ENCODE data around the gene MBP.

Gene MBP

DNA sequence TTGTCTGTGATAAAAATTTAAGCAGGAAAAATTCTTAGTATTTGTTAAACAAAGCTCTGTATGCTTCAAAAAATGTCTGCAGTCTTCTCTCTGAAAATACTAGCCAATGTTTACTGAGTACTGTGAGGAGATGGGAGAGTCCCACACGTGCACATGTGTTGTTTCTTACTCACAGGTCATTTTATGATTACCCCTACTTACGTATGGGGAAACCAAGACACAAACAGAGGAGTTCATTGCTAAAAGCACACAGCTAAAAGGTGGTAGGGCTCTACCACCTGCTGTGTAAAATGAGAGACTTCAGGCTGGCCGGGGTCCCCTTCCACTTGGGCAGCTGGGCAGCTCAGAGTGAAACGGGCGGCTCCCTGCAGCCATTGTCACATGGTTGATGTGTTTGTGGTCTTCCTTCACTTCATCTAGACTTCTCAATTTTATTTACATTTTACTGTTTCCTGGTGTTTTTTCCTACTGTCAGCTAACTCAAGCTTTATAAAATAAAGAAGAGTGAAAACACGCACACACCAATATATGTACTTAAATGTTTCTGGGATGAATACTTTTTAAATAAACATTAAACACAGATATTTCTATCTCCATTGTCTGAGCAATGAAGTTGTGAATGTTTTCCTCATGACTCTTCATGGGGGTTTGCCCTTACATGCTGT is 71.2 kb downstream of the MBP start:
- no peak for DNase-seq

DNA sequence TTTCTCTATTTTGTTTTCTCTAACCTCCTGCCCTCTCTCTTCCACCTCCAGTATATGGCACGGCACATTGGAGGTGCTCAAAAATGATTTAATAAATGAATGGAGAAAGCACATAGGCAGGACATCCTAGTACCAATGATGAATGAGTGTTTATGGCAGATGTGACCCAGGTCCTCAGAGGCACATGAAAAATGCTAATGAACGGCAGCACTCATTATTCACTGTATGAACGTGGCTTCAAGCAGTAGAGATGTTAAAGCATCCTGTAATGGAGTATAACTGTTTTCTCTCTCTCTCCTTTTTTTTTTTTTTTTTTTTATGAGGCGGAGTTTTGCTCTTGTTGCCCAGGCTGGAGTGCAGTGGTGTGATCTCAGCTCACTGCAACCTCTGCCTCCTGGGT is 72.4 kb downstream of the MBP start:
- no peak for DNase-seq

- no peak for DNase-seq
Measured at GRCh38 chr18:77059294-77059916, 73.2 kb downstream of the MBP start.

DNA sequence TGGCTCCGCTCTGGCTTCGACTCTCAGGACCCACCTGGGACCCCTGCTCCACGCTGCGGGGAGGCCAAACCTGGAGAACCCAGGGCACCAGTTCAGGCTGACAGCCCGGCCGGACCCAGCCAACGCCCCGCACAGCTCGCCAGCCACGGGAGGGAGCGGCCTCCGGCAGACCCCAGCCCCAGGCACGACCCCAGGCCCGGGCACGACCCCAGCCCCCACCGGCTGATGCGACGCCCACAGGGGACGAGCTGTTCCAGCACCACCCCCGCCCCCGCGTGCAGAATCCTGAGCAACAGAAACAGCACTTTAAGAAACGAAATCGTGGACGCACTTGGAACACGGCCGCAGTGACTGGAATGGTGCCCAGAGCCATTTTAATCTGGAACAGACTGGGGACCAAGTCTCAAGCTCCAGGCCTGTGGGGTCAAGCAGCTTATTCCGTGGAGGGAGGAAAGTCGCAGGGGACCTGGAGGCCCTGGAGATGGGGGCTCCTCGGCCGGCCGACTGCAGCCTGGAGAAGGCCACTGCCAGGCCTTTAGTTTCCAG is 74.2 kb downstream of the MBP start:
- DNase-seq, result no peak

- no peak for DNase-seq
Measured at GRCh38 chr18:77057006-77057395, 75.6 kb downstream of the MBP start.

DNA sequence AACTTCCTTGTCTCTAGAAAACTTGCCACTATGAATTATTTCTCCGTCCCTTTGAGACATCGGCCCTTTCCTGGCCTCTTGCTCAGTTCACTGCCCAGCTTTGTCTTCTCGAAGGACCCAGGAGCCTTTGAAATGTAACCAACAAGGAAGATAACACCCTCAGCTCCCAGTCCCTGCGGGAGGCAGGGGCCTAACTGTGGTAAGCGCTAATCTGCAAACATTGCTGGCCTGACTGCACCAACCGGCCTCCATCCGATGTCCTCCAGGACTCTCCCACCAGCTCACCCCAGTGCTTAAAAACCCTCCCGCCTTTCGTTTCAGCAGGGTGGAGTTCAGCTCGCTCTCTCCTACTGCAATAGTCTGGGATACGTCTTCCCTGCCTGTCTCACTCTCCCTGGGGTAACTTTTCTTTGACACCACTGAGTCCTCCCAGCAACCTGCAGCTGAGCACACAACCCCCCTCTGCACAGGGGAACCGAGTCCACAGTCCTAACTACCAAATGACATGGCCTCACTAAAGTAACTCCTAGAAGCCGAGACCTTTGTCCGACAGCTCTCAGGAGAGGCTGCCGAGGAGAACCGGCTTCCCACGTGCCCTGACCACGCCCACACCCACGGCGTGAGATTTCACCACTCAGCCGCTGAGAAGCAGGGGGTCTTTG is 76.1 kb downstream of the MBP start:
- no peak for DNase-seq

GRCh38 chr18:77055429-77056300 is 76.9 kb downstream of the MBP start:
- no peak for DNase-seq

GRCh38 chr18:77054606-77055428 is 77.8 kb downstream of the MBP start:
- DNase-seq, result peak; percentile 80

DNA sequence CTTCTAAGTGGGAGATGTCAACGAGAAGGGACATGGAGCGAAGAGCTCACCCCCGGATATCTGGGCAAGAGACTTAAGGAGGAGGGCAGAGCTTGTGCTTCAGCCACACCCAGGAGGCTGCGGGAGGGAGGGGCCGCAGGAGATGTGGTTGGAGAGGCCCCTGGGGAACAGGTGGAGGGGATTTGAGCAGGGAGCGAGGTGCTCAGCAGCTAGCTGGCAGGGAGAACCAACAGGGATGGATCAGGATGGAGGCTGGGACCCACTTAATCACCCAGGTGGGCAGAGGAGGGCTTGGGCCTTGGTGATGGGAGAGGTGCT is 78.3 kb downstream of the MBP start:
- DNase-seq, result no peak

- no peak for DNase-seq
Measured at GRCh38 chr18:77053616-77054287, 78.8 kb downstream of the MBP start.

DNA sequence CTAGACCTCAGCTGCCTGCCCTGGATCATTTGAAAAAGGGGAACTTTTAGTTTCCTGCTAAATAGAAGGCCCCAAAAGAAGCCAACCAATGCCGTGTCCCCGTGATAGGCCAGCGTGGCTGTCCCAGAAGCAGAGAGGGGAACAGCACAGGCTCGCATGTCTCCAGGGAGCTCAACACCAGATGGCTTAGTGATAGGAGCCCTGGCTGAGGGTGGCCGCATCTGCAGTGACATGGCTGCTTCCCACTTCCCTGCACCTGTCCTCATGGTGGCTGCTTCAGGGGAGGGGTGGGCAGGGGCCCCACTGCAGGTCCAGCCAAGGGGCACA is 79.6 kb downstream of the MBP start:
- DNase-seq, result no peak

DNA sequence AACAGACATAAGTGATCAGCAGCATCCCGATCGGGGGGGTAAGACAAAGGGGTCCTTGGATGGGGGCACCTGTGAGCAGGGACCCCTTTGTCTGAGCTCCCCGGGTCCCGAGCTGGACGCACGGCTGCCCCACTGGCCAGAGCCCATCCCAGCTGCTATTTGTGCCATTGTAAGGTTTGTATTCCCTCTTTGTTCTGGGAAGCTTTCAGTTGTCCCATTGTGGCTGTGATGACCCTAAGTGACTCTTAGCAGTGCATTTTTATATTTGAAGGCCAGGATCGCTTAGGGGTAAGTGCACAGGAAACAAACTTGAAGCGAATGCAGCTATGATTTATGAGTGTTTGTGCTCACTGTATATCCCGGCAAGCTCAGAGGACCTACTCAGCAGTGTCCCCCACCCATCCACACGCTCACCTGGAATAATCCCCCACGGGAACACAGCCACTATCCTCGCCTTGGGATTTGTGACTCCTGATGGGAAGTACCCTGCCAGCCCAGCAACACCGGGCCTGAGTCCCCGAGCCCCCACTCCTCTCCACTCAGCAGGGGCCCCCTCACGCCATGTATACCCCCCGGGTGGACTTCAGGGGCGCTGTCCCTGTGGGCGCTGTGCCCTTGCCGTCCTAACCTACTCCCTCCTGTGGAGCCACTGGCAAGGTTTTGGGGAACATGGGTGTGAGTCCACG is 80.1 kb downstream of the MBP start:
- DNase-seq, result no peak

DNA sequence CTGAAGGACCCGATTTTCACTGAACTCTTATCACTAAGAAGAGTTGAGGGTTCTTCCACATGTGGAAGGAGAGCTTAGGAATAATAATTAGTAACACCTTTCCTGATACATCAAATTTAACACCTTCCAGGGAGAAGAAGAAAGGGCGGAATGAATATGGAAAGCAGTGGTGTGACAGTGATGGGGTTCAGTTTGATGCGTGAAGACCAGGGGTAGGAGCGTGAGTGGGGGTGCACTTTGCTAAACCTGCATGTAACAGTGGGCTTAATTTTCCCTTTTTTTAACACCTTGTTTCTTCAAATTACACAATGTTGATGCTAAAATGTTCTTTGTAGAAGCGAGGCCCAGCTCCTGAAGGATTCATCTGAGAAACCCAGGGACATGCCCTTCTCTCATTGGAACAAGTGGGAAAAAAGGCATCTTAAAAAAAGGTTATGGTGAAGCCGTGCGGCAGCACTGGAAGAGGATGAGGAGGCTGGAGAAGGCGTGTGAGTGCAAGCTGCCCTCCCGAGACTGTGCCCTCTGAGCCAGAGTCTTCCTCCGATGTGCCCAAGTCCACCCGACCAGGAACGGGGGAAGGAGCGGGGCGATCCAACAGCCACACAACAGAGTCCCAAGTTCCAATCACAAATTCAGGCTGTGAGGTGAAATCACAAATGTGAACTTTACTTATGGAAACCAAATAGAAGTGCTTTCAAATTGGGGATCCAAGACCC is 80.8 kb downstream of the MBP start:
- no peak for DNase-seq

GRCh38 chr18:77049938-77050337 is 82.6 kb downstream of the MBP start:
- no peak for DNase-seq

DNA sequence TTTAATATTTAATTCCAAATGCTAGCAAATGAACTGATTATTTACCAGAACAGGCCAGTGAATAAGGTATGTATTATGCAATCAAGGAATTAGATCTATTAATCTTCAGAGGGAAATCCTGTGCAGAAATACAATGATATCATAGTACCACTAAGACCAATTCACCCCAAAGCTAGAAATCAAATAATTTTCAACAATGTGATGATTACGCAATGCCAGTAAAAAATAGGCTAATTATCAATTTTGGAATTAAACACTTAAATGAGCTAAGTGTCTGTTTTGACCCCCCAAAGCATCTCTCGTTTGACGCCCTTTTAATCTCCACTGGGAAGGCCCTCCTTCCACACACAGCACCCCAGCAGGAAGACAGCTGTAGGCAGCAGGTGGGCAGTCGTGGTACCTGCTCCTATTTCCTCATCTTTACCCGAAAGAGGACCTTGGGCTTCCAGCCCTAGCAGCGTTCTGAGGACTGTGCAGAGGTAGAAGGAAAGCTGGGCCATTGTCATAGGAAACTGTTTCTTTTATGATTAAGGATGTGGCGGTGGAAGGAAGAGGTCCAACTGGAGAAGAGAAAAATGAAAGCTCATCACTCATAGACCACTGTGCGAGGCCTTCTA is 84.7 kb downstream of the MBP start:
- DNase-seq, result no peak

DNA sequence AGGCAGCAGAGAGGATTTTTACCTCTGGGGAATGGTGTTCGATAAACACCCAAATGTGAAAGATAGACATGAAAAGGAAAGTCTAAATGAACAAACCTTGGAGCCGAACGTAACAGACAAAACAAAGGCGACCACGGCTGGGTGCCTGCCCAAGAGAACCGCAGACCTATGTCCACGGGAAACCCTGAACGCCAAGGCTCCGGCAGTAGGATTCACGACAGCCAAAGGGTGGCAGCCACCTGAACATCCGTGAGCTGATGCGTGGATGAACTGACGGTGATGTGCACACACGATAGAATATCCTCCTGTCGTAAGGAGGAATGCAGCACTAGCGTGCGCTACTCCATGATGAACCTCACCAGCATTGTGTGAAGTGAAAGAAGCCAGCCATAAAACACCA is 85.6 kb downstream of the MBP start:
- no peak for DNase-seq

- DNase-seq, result no peak
Measured at GRCh38 chr18:77046409-77046808, 86.2 kb downstream of the MBP start.

- no peak for DNase-seq
Measured at GRCh38 chr18:77045677-77046076, 86.9 kb downstream of the MBP start.

GRCh38 chr18:77044866-77045664 is 87.5 kb downstream of the MBP start:
- no peak for DNase-seq

Data from activated effector memory CD4-positive, alpha-beta T cell treated with Interleukin-2 at 50 U/mL for 16 hours (primary cell).